Activated T-cell treated with anti-CD3 and anti-CD28 coated beads, Interleukin-2, amount 50 U/mL, for 4 hours (primary cell): ENCODE data around the gene CEACAM5. TPM values are rescaled to one million over a fixed set of nuclear protein-coding genes. Genes with fewer than 3 reads are reported as not detected.

Experiments used
- ATAC-seq, 2 donors: fragments of 200-7000 bp; cut with Tn5 transposase; one replicate each; pipeline ENCODE4 v1.10.0; 2021
- DNase-seq: peaks from one replicate; pipeline ENCODE4 v3.0.0-alpha.2; 2020
- H3K27me3 Mint-ChIP-seq: one replicate; pipeline ENCODE4 v1.8.0; 2021; ENCODE audit warnings: low read depth, mixed read lengths
- H3K36me3 Mint-ChIP-seq: one replicate; pipeline ENCODE4 v1.8.0; 2022; ENCODE audit warnings: mixed read lengths; ENCODE audit not compliant: insufficient read depth
- H3K4me1 Mint-ChIP-seq: one replicate; pipeline ENCODE4 v1.8.0; 2021; ENCODE audit warnings: low read depth, mixed read lengths
- H3K4me3 Mint-ChIP-seq: one replicate; pipeline ENCODE4 v1.8.0; 2021; ENCODE audit warnings: mild to moderate bottlenecking, moderate library complexity, mixed read lengths
- H3K9me3 Mint-ChIP-seq: one replicate; pipeline ENCODE4 v1.8.0; 2021; ENCODE audit warnings: mixed read lengths
- total RNA-seq, 3 donors: library from RNA; stranded (reverse); gene quantifications; one replicate each; pipeline ENCODE4 v1.2.1, GENCODE V29; 2021

CEACAM5 gene
- total RNA-seq, 3 donors from 2014 or later: 0.30 to 0.46 (median 0.37) TPM

- peaks cover 74% of the 10 kb centered on the region for H3K27me3 Mint-ChIP-seq
- peak; percentile 85 to 87 for ATAC-seq
- H3K4me3 Mint-ChIP-seq: peak overlapping the region; percentile 52
- no peaks in the 10 kb centered on the region for H3K36me3 Mint-ChIP-seq
- H3K4me1 Mint-ChIP-seq: peaks cover 38% of the 10 kb centered on the region
- peak; percentile 44 for DNase-seq
- no peaks in the 10 kb centered on the region for H3K9me3 Mint-ChIP-seq
These were observed 66.1 kb downstream of the CEACAM5 start for GRCh38 chr19:41774515-41774980.

DNA sequence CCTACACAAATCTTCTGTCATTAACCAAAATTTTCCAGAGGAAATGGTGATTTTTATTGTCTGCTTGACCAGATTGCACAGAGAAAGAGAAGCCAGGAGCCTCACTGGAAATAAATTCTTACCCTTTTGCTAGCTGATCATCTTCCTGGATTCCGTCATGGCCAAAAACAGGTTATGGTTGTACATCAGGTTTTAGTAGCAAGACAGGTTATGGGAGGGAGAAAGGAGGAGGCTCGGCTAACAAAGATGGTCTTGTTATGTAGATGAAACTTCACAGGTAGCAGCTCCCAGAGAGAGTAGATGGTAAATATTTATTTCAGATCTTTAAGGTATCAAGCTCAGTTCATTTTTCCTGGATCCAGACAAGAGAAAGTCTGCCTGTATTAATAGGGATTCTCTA, 68.3 kb downstream of the CEACAM5 start:
- ATAC-seq (no peak), DNase-seq (no peak)
- H3K4me3 Mint-ChIP-seq: no peak overlapping the region
- H3K27me3 Mint-ChIP-seq: peaks cover 66% of the 10 kb centered on the region
- H3K4me1 Mint-ChIP-seq: peaks cover 35% of the 10 kb centered on the region
- no peaks in the 10 kb centered on the region for H3K9me3 Mint-ChIP-seq
- no peaks in the 10 kb centered on the region for H3K36me3 Mint-ChIP-seq

Other genes starting within 250 kb of the CEACAM5 start
- gene CEACAM21, start 132.5 kb upstream of the CEACAM5 start, total RNA-seq: 10 to 100 TPM in 2 of 3 donors, 1 to 10 TPM in 1; 6.1 to 12.9 (median 11.0) TPM
- not detected for gene CEACAM4, start 81.6 kb upstream of the CEACAM5 start, total RNA-seq
- gene CEACAM7, start 20.4 kb upstream of the CEACAM5 start, total RNA-seq: under 1 TPM in 1 of 3 donors, not detected in 2; 0.25 TPM
- gene CEACAM6, start 46.9 kb downstream of the CEACAM5 start, total RNA-seq: under 1 TPM; 0.23 to 0.27 (median 0.26) TPM
- not detected for gene CEACAM3, start 88.0 kb downstream of the CEACAM5 start, total RNA-seq
- not detected for gene LYPD4, start 136.1 kb downstream of the CEACAM5 start, total RNA-seq
- gene DMRTC2, start 136.4 kb downstream of the CEACAM5 start, total RNA-seq: not detected
- gene RPS19, start 151.6 kb downstream of the CEACAM5 start, total RNA-seq: 1,000 to 10,000 TPM; 3,437 to 3,718 (median 3,468) TPM
- gene CD79A, start 168.7 kb downstream of the CEACAM5 start, total RNA-seq: 1 to 10 TPM; 2.2 to 7.8 (median 2.7) TPM
- gene ARHGEF1, start 174.6 kb downstream of the CEACAM5 start, total RNA-seq: 100 to 1,000 TPM; 286 to 314 (median 301) TPM
- gene ERFL, start 219.8 kb downstream of the CEACAM5 start, total RNA-seq: 1 to 10 TPM in 2 of 3 donors, under 1 TPM in 1; 0.83 to 2.0 (median 1.5) TPM